Breast epithelium (tissue), 3 donors: Measurements from ENCODE around the gene PSTPIP2.

Source experiments
- POLR2A ChIP-seq: fragments of 450-650 bp; IDR thresholded peaks from one replicate; pipeline ENCODE4 v1.6.1; 2016; ENCODE audit warnings: antibody characterized with exemption, mild to moderate bottlenecking, moderate library complexity
- POLR2AphosphoS5 ChIP-seq, 3 donors: sonication (generic); formaldehyde crosslinking; IDR thresholded peaks; one replicate each; pipeline ENCODE4 v1.6.1; 2017; ENCODE audit warnings: antibody characterized with exemption in 3 of 3
- TF ChIP-seq, protein P1 (sequence below), 3 donors: fragments of 450-650 bp; IDR thresholded peaks; one replicate each; pipeline ENCODE4 v1.5.1; 2016 to 2017; ENCODE audit warnings: antibody characterized with exemption in 3 of 3, mild to moderate bottlenecking in 3 of 3, moderate library complexity in 3 of 3

DNA sequence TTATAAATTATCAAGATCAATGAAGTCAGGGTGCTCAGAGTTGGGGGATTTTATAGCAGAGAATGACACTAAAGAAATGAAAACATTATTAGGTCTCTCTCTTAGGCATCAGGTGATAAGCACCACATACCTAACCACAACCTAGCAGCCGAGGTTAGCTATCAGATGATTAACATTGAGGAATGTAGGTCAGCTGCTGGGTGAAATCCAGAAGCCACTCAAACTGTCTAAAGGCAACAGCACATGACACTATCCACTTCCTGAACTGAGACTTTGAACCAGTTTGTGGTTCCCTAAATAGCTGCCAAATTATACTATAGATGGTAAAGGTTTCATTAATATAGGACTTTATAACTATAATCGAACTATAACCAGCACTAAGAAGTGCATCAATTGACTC is 109.6 kb downstream of the PSTPIP2 start:
- TF ChIP-seq, protein P1, sequence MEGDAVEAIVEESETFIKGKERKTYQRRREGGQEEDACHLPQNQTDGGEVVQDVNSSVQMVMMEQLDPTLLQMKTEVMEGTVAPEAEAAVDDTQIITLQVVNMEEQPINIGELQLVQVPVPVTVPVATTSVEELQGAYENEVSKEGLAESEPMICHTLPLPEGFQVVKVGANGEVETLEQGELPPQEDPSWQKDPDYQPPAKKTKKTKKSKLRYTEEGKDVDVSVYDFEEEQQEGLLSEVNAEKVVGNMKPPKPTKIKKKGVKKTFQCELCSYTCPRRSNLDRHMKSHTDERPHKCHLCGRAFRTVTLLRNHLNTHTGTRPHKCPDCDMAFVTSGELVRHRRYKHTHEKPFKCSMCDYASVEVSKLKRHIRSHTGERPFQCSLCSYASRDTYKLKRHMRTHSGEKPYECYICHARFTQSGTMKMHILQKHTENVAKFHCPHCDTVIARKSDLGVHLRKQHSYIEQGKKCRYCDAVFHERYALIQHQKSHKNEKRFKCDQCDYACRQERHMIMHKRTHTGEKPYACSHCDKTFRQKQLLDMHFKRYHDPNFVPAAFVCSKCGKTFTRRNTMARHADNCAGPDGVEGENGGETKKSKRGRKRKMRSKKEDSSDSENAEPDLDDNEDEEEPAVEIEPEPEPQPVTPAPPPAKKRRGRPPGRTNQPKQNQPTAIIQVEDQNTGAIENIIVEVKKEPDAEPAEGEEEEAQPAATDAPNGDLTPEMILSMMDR (IDR thresholded peaks at IDR 0.05): no peak
- TF ChIP-seq POLR2A (no peak), POLR2AphosphoS5 (IDR thresholded peaks at IDR 0.05) (no peak)
